Inflammatory macrophage (primary cell): Measurements from ENCODE around the gene EDEM1.
A peak's percentile ranks its signal among the peaks of the same experiment; 100 is the strongest.
"Not testable (repeated sequence)": the region's sequence is repeated elsewhere in the genome, so short reads cannot be mapped to it uniquely, and the experiment has no call there.

Experiments used
- DNase-seq, 2 donors: peaks; one replicate each; pipeline ENCODE4 v3.0.0-alpha.2; 2020 to 2022
- total RNA-seq, 18 experiments: gene quantifications; one replicate each; lab custom pipeline; 2026; ENCODE audit warnings: mixed read lengths in 6 of 18, inconsistent platforms in 2 of 18; lab: John Stamatoyannopoulos, UW

Gene EDEM1
- total RNA-seq = 140 to 553 (median 297) reads per million in 18 experiments

GRCh38 chr3:5187156-5187919 is at the start of gene EDEM1:
TSS of gene EDEM1 (plus strand) at chr3:5187707. CDS start at chr3:5187806, 99 bp downstream.
- DNase-seq = peak; percentile 98 to 99

- no peak for DNase-seq
Measured at GRCh38 chr3:5138214-5138981, 49.1 kb upstream of the EDEM1 start.

GRCh38 chr3:5140230-5140621 is 47.3 kb upstream of the EDEM1 start:
- DNase-seq = peak; percentile 74 to 87

- DNase-seq = no peak
Measured at GRCh38 chr3:5140839-5141238, 46.7 kb upstream of the EDEM1 start.

- DNase-seq = no peak
Measured at GRCh38 chr3:5141760-5142159, 45.7 kb upstream of the EDEM1 start.

- DNase-seq = peak in 1 of 2 donors; percentile 20
Measured at GRCh38 chr3:5143464-5143863, 44.0 kb upstream of the EDEM1 start.

- peak; percentile 78 to 83 for DNase-seq
Measured at GRCh38 chr3:5144316-5144994, 43.1 kb upstream of the EDEM1 start.

- no peak for DNase-seq
Measured at GRCh38 chr3:5145120-5145519, 42.4 kb upstream of the EDEM1 start.

- not testable (repeated sequence) for DNase-seq
Measured at GRCh38 chr3:5147152-5147551, 40.4 kb upstream of the EDEM1 start.

GRCh38 chr3:5149306-5149880 is 38.1 kb upstream of the EDEM1 start:
- DNase-seq = no peak

GRCh38 chr3:5151586-5151985 is 35.9 kb upstream of the EDEM1 start:
- DNase-seq = no peak

GRCh38 chr3:5153074-5153473 is 34.4 kb upstream of the EDEM1 start:
- DNase-seq = no peak

GRCh38 chr3:5155241-5155640 is 32.3 kb upstream of the EDEM1 start:
- no peak for DNase-seq

GRCh38 chr3:5160321-5160720 is 27.2 kb upstream of the EDEM1 start:
- DNase-seq = no peak

- DNase-seq = peak in 1 of 2 donors; percentile 29
Measured at GRCh38 chr3:5160940-5161858, 26.3 kb upstream of the EDEM1 start.

GRCh38 chr3:5162102-5162501 is 25.4 kb upstream of the EDEM1 start:
- DNase-seq = no peak

GRCh38 chr3:5165698-5166097 is 21.8 kb upstream of the EDEM1 start:
- DNase-seq = no peak

- DNase-seq = no peak
Measured at GRCh38 chr3:5166846-5167245, 20.7 kb upstream of the EDEM1 start.

- DNase-seq = no peak
Measured at GRCh38 chr3:5168110-5168509, 19.4 kb upstream of the EDEM1 start.

- DNase-seq = no peak
Measured at GRCh38 chr3:5169807-5170206, 17.7 kb upstream of the EDEM1 start.

- no peak for DNase-seq
Measured at GRCh38 chr3:5170975-5171374, 16.5 kb upstream of the EDEM1 start.

- DNase-seq = no peak
Measured at GRCh38 chr3:5172018-5172417, 15.5 kb upstream of the EDEM1 start.
